GM18508 (cell line): Measurements from ENCODE around the gene STX4.
A peak's percentile ranks its signal among the peaks of the same experiment; 100 is the strongest.

ENCODE experiments used
- ATAC-seq: cut with Tn5 transposase; IDR thresholded peaks from one replicate; pipeline ENCODE4 v1.9.1; 2021; ENCODE audit warnings: moderate number of reproducible peaks; ENCODE audit not compliant: insufficient read depth, unreplicated experiment

STX4 gene

DNA sequence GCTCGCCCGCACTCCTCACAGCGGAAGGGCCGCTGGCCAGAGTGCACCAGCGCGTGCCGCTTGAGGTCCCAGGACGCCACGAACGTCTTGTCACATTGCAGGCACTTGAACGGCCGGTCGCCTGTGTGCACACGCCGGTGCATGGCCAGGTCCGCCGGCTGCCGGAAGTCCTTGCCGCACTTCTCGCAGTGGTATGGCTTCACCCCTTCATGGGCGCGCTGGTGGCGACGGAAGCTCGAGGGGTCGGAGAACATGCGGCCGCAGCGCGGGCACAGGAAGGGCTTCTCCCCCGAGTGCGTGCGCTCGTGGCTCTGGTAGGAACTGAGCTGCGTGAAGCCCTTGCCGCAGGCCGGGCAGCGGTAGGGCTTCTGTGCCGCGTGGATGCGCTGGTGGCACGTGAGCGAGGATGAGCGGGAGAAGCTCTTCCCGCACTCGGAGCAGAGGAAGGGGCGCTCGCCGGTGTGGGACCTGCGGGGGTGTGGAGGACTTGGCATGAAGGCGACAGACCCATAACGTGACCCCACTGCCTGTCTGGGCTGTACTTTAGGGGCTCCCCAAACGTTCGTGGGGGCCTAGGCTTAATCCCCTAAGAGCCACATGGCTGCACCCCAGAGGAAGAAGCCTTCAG, 28.6 kb downstream of the STX4 start:
- no peak for ATAC-seq

- ATAC-seq, result no peak
Observed at GRCh38 chr16:31063495-31063842, 30.1 kb downstream of the STX4 start.

- no peak for ATAC-seq
Observed at GRCh38 chr16:31063843-31064611, 30.7 kb downstream of the STX4 start.

DNA sequence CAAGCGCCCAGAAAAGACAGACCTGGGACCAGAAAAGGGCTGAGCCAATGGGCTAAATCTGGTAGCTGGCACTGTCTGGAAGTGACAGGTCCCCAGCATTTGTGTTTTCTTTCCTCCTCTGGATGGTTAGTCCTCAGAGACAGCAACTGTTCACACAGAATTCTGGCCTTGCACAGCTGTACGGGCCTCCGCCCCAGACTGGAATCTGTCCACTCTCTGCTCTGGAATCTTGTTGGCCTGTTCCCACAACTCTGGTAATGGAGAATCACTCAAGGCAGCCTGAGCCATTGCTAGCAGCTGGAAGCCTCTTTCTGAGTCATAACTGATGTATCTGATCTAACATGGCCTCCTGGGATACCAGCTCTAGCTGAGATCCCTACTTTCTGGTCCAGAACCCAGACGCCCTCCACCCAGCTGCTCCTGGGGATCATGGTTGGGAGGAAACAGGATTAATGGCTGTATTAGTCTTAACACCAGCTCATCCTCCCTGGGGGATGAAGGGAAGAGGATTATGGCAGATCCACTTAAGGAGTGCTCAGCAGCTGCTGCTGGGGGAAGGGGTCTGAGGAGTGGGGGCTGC, 31.6 kb downstream of the STX4 start:
- no peak for ATAC-seq

GRCh38 chr16:31067342-31067741, 34.0 kb downstream of the STX4 start:
- ATAC-seq, result no peak

- ATAC-seq, result no peak
Observed at GRCh38 chr16:31071861-31072260, 38.5 kb downstream of the STX4 start.

DNA sequence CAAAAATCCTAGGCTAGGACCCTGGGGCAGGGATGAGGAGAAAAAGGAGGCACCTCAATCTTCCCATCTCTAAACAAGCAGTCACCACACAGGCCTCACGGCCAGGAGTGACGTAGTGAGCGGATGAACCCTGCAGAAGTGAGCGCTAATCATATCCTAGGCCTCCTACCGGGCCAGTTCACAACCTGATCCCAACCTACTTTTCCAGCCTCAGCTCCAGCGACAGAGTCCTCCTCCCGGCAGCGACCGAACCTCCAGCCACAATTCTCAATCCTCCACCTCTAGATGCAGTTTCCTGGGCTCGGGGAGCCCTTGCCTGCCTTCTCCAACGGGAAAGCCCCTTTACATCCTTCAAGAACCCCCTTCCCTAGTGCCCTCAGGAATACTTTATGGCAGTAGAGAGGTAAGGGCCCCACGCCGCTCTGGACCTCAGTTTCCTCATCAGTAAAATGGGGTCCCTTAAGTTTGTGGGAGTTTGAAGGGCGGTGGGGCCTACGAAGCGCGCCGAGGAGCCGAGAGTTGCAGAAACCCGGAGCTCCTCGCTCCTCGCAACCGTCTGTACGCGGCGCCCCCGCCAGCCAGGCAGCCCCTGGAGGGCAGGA, 39.3 kb downstream of the STX4 start:
- ATAC-seq, result no peak

GRCh38 chr16:31073142-31073969, 40.0 kb downstream of the STX4 start:
- peak; percentile 25 for ATAC-seq

- ATAC-seq, result peak; percentile 50
Observed at GRCh38 chr16:31073970-31074813, 40.8 kb downstream of the STX4 start, which contains the start of the genes ZNF646 and ZNF668. Gene ZNF646 (plus strand): TSS chr16:31074422. CDS start chr16:31076325, 1,903 bp downstream. Gene ZNF668 (minus strand): TSS chr16:31074240. CDS start chr16:31064459, 9,781 bp downstream.

GRCh38 chr16:31074814-31075183, 41.4 kb downstream of the STX4 start:
- no peak for ATAC-seq

DNA sequence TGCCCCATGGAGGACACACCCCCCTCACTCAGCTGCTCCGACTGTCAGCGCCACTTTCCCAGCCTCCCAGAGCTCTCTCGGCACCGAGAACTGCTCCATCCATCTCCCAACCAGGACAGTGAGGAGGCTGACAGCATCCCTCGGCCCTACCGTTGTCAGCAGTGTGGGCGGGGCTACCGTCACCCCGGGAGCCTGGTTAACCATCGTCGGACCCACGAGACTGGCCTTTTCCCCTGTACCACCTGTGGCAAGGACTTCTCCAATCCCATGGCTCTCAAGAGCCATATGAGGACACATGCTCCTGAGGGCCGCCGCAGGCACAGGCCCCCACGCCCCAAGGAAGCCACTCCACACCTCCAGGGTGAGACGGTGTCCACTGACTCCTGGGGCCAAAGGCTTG, 43.0 kb downstream of the STX4 start:
- ATAC-seq, result no peak

DNA sequence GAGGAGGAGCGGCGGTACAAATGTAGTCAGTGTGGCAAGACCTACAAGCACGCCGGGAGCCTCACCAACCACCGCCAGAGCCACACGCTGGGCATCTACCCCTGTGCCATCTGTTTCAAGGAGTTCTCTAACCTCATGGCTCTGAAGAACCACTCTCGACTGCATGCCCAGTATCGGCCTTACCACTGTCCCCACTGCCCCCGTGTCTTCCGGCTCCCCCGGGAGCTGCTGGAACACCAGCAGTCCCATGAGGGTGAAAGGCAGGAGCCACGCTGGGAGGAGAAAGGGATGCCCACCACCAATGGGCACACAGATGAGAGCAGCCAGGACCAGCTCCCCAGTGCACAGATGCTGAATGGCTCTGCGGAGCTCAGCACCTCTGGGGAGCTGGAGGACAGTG, 43.7 kb downstream of the STX4 start:
- ATAC-seq, result no peak

GRCh38 chr16:31077592-31078396, 44.4 kb downstream of the STX4 start:
- no peak for ATAC-seq

DNA sequence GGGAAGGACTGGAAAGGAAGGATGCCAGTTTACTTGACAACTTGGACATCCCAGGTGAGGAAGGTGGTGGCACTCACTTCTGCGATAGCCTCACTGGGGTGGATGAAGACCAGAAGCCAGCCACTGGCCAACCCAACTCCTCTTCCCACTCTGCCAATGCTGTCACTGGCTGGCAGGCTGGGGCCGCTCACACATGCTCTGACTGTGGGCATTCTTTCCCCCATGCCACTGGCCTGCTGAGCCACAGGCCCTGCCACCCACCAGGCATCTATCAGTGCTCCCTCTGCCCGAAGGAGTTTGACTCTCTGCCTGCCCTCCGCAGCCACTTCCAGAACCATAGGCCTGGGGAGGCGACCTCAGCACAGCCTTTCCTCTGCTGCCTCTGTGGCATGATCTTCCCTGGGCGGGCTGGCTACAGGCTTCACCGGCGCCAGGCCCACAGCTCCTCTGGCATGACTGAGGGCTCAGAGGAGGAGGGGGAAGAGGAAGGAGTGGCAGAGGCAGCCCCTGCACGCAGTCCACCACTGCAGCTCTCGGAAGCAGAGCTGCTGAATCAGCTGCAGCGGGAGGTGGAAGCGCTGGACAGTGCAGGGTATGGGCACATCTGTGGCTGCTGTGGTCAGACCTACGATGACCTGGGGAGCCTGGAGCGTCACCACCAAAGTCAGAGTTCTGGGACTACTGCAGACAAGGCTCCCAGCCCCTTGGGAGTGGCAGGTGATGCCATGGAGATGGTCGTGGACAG, 45.4 kb downstream of the STX4 start:
- ATAC-seq, result no peak

DNA sequence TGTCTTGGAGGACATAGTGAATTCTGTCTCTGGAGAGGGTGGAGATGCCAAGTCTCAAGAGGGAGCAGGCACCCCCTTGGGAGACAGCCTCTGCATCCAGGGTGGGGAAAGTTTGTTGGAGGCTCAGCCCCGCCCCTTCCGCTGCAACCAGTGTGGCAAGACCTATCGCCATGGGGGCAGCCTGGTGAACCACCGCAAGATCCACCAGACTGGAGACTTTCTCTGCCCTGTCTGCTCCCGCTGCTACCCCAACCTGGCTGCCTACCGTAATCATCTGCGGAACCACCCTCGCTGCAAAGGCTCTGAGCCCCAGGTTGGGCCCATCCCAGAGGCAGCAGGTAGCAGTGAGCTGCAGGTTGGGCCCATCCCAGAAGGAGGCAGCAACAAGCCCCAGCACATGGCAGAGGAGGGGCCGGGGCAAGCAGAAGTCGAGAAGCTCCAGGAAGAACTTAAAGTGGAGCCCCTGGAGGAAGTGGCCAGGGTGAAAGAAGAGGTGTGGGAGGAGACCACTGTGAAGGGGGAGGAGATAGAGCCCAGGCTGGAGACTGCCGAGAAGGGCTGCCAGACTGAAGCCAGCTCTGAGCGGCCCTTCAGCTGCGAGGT, 46.1 kb downstream of the STX4 start:
- no peak for ATAC-seq

DNA sequence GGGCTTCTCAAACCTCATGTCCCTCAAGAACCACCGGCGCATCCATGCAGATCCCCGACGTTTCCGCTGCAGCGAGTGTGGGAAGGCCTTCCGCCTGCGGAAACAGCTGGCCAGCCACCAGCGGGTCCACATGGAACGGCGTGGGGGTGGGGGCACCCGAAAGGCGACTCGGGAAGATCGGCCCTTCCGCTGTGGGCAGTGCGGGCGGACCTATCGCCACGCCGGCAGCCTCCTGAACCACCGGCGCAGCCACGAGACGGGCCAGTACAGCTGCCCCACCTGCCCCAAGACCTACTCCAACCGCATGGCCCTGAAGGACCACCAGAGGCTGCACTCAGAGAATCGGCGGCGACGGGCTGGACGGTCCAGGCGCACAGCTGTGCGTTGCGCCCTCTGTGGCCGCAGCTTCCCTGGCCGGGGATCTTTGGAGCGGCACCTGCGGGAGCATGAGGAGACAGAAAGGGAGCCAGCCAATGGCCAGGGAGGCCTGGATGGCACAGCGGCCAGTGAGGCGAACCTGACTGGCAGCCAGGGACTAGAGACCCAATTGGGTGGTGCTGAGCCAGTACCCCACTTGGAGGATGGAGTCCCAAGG, 46.8 kb downstream of the STX4 start:
- ATAC-seq, result no peak

GRCh38 chr16:31080756-31081419, 47.5 kb downstream of the STX4 start:
- ATAC-seq, result no peak
